GM23248 (cell line): Measurements from ENCODE around the gene SLC38A8. TPM values are rescaled to one million over a fixed set of nuclear protein-coding genes. Genes with fewer than 3 reads are reported as not detected.

ENCODE experiments used
- DNase-seq: peaks from one replicate; pipeline ENCODE4 v3.0.0-alpha.2; 2015
- H2AFZ ChIP-seq: fragments of 200-600 bp; sonication (generic); 2 replicates; pipeline ENCODE4 v1.6.1; 2016; ENCODE audit warnings: antibody characterized with exemption
- H3F3A ChIP-seq: fragments of 200-600 bp; sonication (generic); 2 replicates; pipeline ENCODE4 v1.6.1; 2016; ENCODE audit warnings: mild to moderate bottlenecking, antibody characterized with exemption, mixed run types; ENCODE audit not compliant: insufficient read depth
- H3K27ac ChIP-seq: fragments of 200-600 bp; sonication (generic); 2 replicates; pipeline ENCODE4 v1.5.1; 2016; ENCODE audit warnings: mild to moderate bottlenecking
- H3K27me3 ChIP-seq: fragments of 200-600 bp; sonication (generic); replicated peaks from 2 replicates; pipeline ENCODE4 v1.6.1; 2016; ENCODE audit warnings: mild to moderate bottlenecking; ENCODE audit not compliant: insufficient read depth
- H3K36me3 ChIP-seq: fragments of 200-600 bp; sonication (generic); 2 replicates; pipeline ENCODE4 v1.6.1; 2016; ENCODE audit warnings: low read depth, mild to moderate bottlenecking
- H3K4me1 ChIP-seq: fragments of 200-600 bp; sonication (generic); 2 replicates; pipeline ENCODE4 v1.6.1; 2016; ENCODE audit warnings: mild to moderate bottlenecking; ENCODE audit not compliant: insufficient read depth
- H3K4me2 ChIP-seq: fragments of 200-600 bp; sonication (generic); one replicate; pipeline ENCODE4 v1.6.1; 2016; ENCODE audit warnings: mild to moderate bottlenecking; ENCODE audit not compliant: unreplicated experiment
- H3K4me3 ChIP-seq: fragments of 200-600 bp; sonication (generic); 2 replicates; pipeline ENCODE4 v1.5.1; 2016; ENCODE audit warnings: mild to moderate bottlenecking
- H3K79me2 ChIP-seq: fragments of 200-600 bp; sonication (generic); 2 replicates; pipeline ENCODE4 v1.6.1; 2016; ENCODE audit warnings: mild to moderate bottlenecking; ENCODE audit not compliant: insufficient read depth
- H3K9ac ChIP-seq: fragments of 200-600 bp; sonication (generic); 2 replicates; pipeline ENCODE4 v1.6.1; 2016; ENCODE audit warnings: mild to moderate bottlenecking
- H3K9me2 ChIP-seq: fragments of 200-600 bp; sonication (generic); 2 replicates; pipeline ENCODE4 v1.6.1; 2016; ENCODE audit warnings: mixed run types, mild to moderate bottlenecking, moderate library complexity; ENCODE audit not compliant: insufficient read depth
- H3K9me3 ChIP-seq: fragments of 200-600 bp; sonication (generic); one replicate; pipeline ENCODE4 v1.6.1; 2017; ENCODE audit warnings: low read depth
- H4K20me1 ChIP-seq: fragments of 200-600 bp; sonication (generic); 2 replicates; pipeline ENCODE4 v1.6.0; 2016; ENCODE audit not compliant: insufficient read depth
- EZH2 ChIP-seq: fragments of 200-600 bp; sonication (generic); IDR thresholded peaks from 2 replicates; pipeline ENCODE4 v1.6.1; 2018; ENCODE audit warnings: antibody characterized with exemption, mild to moderate bottlenecking; ENCODE audit not compliant: insufficient read depth, poor library complexity, severe bottlenecking
- EZH2phosphoT487 ChIP-seq: fragments of 200-600 bp; sonication (generic); IDR thresholded peaks from 2 replicates; pipeline ENCODE4 v1.6.1; 2018; ENCODE audit warnings: antibody characterized with exemption, moderate library complexity, mild to moderate bottlenecking, low read depth; ENCODE audit not compliant: insufficient read depth
- WGBS, 2 experiments: methylation state at CpG; one replicate each; pipeline ENCODE4 v1.1.6; 2015 to 2017; ENCODE audit warnings: low lambda C conversion rate in 2 of 2, low coverage in 1 of 2; ENCODE audit errors: missing lambda C conversion rate in 2 of 2; 5-methylcytosine and 5-hydroxymethylcytosine counted together
- in situ Hi-C: fragments of 300-500 bp; cut with MboI; formaldehyde crosslinking; loops from 2 replicates; pipeline ENCODE4 v1.15.0; 2020
- polyA plus RNA-seq: library from polyadenylated mRNA; unstranded; fragments of >200 nt; fragmentation: Nextera tagmentation; extraction: Ambion mirVana; gene quantifications from 2 replicates; pipeline ENCODE4 v1.2.1, GENCODE V29; 2016
- total RNA-seq: library from RNA; depleted of rRNA; stranded (reverse); fragments of >200 nt; shearing (Covaris generic); gene quantifications from 2 replicates; pipeline ENCODE4 v1.2.3, GENCODE V29; 2014

The SLC38A8 gene
- total and polyA plus RNA-seq, 2 experiments from 2014 or later: not detected

- Histone ChIP-seq H3K27me3 (no peaks in the 10 kb centered on the region), H3K36me3 (peaks cover 54% of the 10 kb centered on the region), H3K9ac (no peak overlapping the region), H3K9me3 (no peaks in the 10 kb centered on the region), H3K9me2 (no peaks in the 10 kb centered on the region), H3K4me1 (no peaks in the 10 kb centered on the region), H3K4me3 (no peak overlapping the region), H2AFZ (no peak overlapping the region), H3K27ac (no peak overlapping the region), H3K79me2 (peaks cover 8% of the 10 kb centered on the region; the same call in 1 of the 2 replicates), H3K4me2 (no peak overlapping the region), H4K20me1 (no peaks in the 10 kb centered on the region), H3F3A (no peaks in the 10 kb centered on the region)
- DNase-seq: no peak
- in situ Hi-C loops: no loop called here
- WGBS, 2 experiments: 93 to 98% methylated on average over 9 to 10 of the region's 10 CpGs
- no peak for TF ChIP-seq EZH2
- no peak for TF ChIP-seq EZH2phosphoT487
Measured at GRCh38 chr16:84072014-84072413, 29.4 kb upstream of the SLC38A8 start.

DNA sequence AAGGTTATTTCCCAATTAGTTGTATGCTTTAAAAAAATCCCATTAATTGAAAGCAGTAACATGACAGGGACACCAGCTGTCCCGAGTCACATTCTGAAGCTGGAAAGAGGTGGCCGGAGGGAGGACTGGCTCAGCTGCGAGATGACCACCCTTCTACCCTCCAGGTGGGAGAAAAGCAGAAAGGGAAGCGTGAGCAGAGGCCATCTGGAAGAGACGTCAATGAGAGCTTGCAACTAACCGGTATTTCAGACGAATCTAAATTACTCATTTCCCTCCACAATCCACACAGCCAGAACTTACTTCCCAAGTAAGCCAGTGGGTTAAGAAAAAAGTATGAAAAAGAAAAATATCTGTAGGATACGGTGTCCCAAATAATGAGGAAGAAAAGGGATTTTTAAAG lies 28.5 kb upstream of the SLC38A8 start:
- 94 to 95% methylated on average over 8 of the region's 8 CpGs for WGBS, 2 experiments
- Histone ChIP-seq H3K27me3 (no peaks in the 10 kb centered on the region), H3F3A (0 out of 2 replicates have a peak, but pooled peaks cover 6% of the 10 kb centered on the region), H3K4me3 (no peak overlapping the region), H3K9me3 (no peaks in the 10 kb centered on the region), H3K9ac (no peak overlapping the region), H3K36me3 (peaks cover 57% of the 10 kb centered on the region), H3K4me1 (no peaks in the 10 kb centered on the region), H3K27ac (no peak overlapping the region), H3K9me2 (no peaks in the 10 kb centered on the region), H3K4me2 (no peak overlapping the region), H2AFZ (no peak overlapping the region), H3K79me2 (no peaks in the 10 kb centered on the region; the same call in 1 of the 2 replicates), H4K20me1 (no peaks in the 10 kb centered on the region)
- in situ Hi-C loops: no loop called here
- no peak for DNase-seq
- TF ChIP-seq EZH2: no peak
- TF ChIP-seq EZH2phosphoT487: no peak

DNA sequence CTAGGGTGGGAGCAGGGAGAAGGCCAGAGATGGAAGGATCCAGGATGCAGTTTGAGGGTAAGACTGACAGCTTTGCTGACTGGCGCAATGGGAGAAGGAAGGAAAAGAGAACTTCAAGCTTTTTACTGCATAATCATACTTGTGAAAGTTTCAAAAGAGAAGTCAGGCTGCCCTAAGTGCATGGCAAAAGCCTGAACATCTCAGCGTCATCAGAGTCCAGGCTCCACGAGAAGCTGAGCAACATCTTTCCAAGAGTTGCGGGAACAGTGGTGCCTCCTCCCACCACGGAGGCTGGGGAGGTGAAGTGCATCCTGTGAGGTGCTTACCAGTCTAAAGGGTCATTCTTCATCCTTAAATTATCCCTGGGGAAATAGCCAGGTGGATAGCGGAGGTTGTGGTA lies 26.9 kb upstream of the SLC38A8 start:
- H3K27ac ChIP-seq: no peak overlapping the region
- H3K9ac ChIP-seq: no peak overlapping the region
- in situ Hi-C loops: no loop called here
- H3K4me3 ChIP-seq: no peak overlapping the region
- TF ChIP-seq EZH2phosphoT487 (no peak), EZH2 (no peak)
- no peaks in the 10 kb centered on the region for H3K4me1 ChIP-seq
- no peaks in the 10 kb centered on the region for H3K9me3 ChIP-seq
- peaks cover 61% of the 10 kb centered on the region for H3K36me3 ChIP-seq
- no peak overlapping the region for H2AFZ ChIP-seq
- H3F3A ChIP-seq: 0 out of 2 replicates have a peak, but pooled peaks cover 9% of the 10 kb centered on the region
- no peak overlapping the region for H3K4me2 ChIP-seq
- 94 to 96% methylated on average over 6 of the region's 6 CpGs for WGBS, 2 experiments
- no peaks in the 10 kb centered on the region for H3K79me2 ChIP-seq
- DNase-seq: no peak
- H4K20me1 ChIP-seq: no peaks in the 10 kb centered on the region
- H3K9me2 ChIP-seq: no peaks in the 10 kb centered on the region
- no peaks in the 10 kb centered on the region for H3K27me3 ChIP-seq

DNA sequence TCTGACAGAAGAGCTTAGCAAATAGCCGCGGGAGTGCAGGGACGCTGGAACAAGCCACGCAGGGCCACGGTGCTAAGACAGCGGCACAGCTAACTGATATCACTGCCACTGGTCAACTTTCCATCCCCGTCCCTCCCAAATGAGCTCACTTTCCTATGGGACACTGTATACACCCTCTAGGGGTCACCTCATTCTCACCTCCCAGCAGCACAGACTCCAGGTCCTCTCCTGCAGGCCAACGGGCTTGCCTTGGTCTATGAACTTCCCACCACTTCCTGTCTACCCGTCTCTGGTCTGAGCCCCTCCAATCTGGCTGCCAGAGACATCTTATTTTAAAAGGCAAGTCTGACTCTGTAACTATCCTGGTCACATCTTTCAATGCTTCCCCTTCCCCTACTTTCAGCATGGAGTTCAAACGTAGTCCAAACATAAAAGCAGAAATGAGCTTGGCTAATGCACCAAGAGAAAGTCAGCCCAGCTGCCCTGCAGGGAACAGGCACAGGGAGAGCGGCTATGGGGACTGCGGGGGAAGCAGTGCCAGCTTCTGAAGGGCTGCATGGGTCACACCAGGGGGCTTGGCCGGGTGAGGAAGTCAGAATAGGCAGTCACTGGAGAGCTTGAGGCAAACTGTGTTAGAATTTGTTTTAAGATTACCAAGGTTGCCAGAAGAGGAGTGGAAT lies 26.3 kb upstream of the SLC38A8 start:
- in situ Hi-C loops: no loop called here
- 85 to 91% methylated on average over 13 of the region's 13 CpGs for WGBS, 2 experiments
- no peak overlapping the region for H2AFZ ChIP-seq

More for the DNA sequence above, 26.3 kb upstream of the SLC38A8 start:
- Histone ChIP-seq H3K4me2 (no peak overlapping the region), H3K4me1 (no peaks in the 10 kb centered on the region), H3K9me2 (no peaks in the 10 kb centered on the region), H4K20me1 (no peaks in the 10 kb centered on the region), H3K27me3 (no peaks in the 10 kb centered on the region), H3K36me3 (peaks cover 61% of the 10 kb centered on the region), H3K9me3 (no peaks in the 10 kb centered on the region), H3F3A (0 out of 2 replicates have a peak, but pooled peaks cover 9% of the 10 kb centered on the region), H3K79me2 (no peaks in the 10 kb centered on the region), H3K9ac (no peak overlapping the region), H3K4me3 (no peak overlapping the region), H3K27ac (no peak overlapping the region)
- TF ChIP-seq EZH2: no peak
- DNase-seq: no peak
